Upper lobe of left lung (tissue), 6 donors: ENCODE results near the gene OR6Q1. TPM values are rescaled to one million over a fixed set of nuclear protein-coding genes. Genes with fewer than 3 reads are reported as not detected.

Experiments
- ATAC-seq, 2 donors: fragments of 200-7000 bp; cut with Tn5 transposase; one replicate each; pipeline ENCODE4 v1.9.1; 2022; ENCODE audit warnings: mild to moderate bottlenecking in 2 of 2, moderate library complexity in 2 of 2; ENCODE audit not compliant: low FRiP score in 2 of 2
- DNase-seq, 2 donors: peaks; one replicate each; pipeline ENCODE4 v3.0.0-alpha.2; 2019 to 2020
- H3K27ac ChIP-seq, 4 donors: fragments of 200-600 bp; sonication (generic); one replicate each; pipeline ENCODE4 v1.5.1; 2016 to 2019
- H3K27me3 ChIP-seq, 4 donors: fragments of 200-600 bp; sonication (generic); one replicate each; pipeline ENCODE4 v1.5.1; 2017 to 2019
- H3K36me3 ChIP-seq, 4 donors: fragments of 200-600 bp; sonication (generic); one replicate each; pipeline ENCODE4 v1.5.1; 2016 to 2019
- H3K4me1 ChIP-seq, 4 donors: fragments of 200-600 bp; sonication (generic); one replicate each; pipeline ENCODE4 v1.5.1; 2018 to 2019
- H3K4me3 ChIP-seq, 4 donors: fragments of 200-600 bp; sonication (generic); one replicate each; pipeline ENCODE4 v1.5.1; 2017 to 2019; ENCODE audit warnings: mild to moderate bottlenecking in 2 of 4, moderate library complexity in 1 of 4
- H3K9me3 ChIP-seq, 4 donors: fragments of 200-600 bp; sonication (generic); one replicate each; pipeline ENCODE4 v1.5.1; 2018 to 2019
- EP300 ChIP-seq, 4 donors: sonication (generic); formaldehyde crosslinking; IDR thresholded peaks; one replicate each; pipeline ENCODE4 v1.5.1; 2017; ENCODE audit warnings: antibody characterized with exemption in 4 of 4, control low read depth in 2 of 4
- POLR2A ChIP-seq, 4 donors: fragments of 450-650 bp; IDR thresholded peaks; one replicate each; pipeline ENCODE4 v1.5.1; 2016 to 2017; ENCODE audit warnings: antibody characterized with exemption in 4 of 4, mild to moderate bottlenecking in 2 of 4
- POLR2AphosphoS5 ChIP-seq, 2 donors: sonication (generic); formaldehyde crosslinking; IDR thresholded peaks; one replicate each; pipeline ENCODE4 v1.5.1; 2017; ENCODE audit warnings: antibody characterized with exemption in 2 of 2
- WGBS, 2 donors: methylation state at CpG; one replicate each; pipeline ENCODE4 v1.1.5; 2017 to 2018; 5-methylcytosine and 5-hydroxymethylcytosine counted together
- small RNA-seq, 4 donors: library from RNA; depleted of rRNA; stranded (forward); fragments of <200 nt; gene quantifications; one replicate each; pipeline ENCODE3, GENCODE V24; 2016
- total RNA-seq, 6 donors: library from RNA; depleted of rRNA in 4 of 6; stranded (reverse); fragments of >200 nt in 4 of 6; gene quantifications; one replicate each; pipeline versions ENCODE4 v1.1.0 to v1.2.1, GENCODE V29; 2016 to 2021
- TF ChIP-seq, protein P1 (sequence below), 6 experiments: fragments of 450-650 bp in 4 of 6; fragments of 200-600 bp in 2 of 6; sonication (generic) in 2 of 6; IDR thresholded peaks; one replicate each; pipeline ENCODE4 v1.5.1; 2016 to 2019; ENCODE audit warnings: antibody characterized with exemption in 6 of 6
- donor health status: DM: no; HTN: no; CAD: no; lungs with moderate emphysema.
- donor health status: DM: no; HTN: yes; CAD: no; lungs with severe emphysema.

OR6Q1 gene
- total RNA-seq, 6 donors from 2014 or later: not detected

DNA sequence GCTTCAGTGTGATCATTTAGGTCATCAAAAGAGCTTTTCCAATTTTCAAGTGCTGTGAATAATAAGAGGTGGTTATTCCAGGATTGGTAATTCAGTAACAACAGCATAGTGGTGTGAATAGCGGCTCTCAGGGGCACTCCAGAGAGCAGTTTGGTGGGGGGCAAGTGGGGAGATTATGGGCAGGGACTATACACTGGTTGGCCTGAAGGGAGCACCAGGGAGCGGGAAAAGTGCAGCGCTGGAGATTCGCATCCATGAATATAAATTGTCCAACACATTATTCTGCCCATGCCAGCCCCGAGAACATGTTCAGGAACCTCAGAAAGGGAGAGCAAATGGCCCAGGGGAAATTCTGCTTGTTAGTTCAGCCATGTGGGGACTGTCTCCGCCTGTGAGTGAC is 37.9 kb downstream of the OR6Q1 start:
- no peak for ATAC-seq
- no peaks in the 10 kb centered on the region for H3K27me3 ChIP-seq
- H3K9me3 ChIP-seq: no peaks in the 10 kb centered on the region
- H3K4me3 ChIP-seq: no peak overlapping the region
- no peak overlapping the region for H3K27ac ChIP-seq
- no peak for TF ChIP-seq EP300 (IDR thresholded peaks at IDR 0.05)
- H3K4me1 ChIP-seq: no peaks in the 10 kb centered on the region
- H3K36me3 ChIP-seq: no peaks in the 10 kb centered on the region
- DNase-seq: no peak
- 88 to 91% methylated on average over 5 to 6 of the region's 6 CpGs for WGBS, 2 donors

- Histone ChIP-seq H3K9me3 (no peaks in the 10 kb centered on the region), H3K27me3 (no peaks in the 10 kb centered on the region), H3K4me1 (no peaks in the 10 kb centered on the region), H3K36me3 (no peaks in the 10 kb centered on the region), H3K4me3 (no peak overlapping the region), H3K27ac (no peak overlapping the region)
- no peak for DNase-seq
- peak in 1 of 2 donors; percentile 14 for ATAC-seq
- TF ChIP-seq POLR2AphosphoS5 (IDR thresholded peaks at IDR 0.05): no peak
- no peak for TF ChIP-seq POLR2A (IDR thresholded peaks at IDR 0.05)
- TF ChIP-seq EP300 (IDR thresholded peaks at IDR 0.05): no peak
- TF ChIP-seq, protein P1, sequence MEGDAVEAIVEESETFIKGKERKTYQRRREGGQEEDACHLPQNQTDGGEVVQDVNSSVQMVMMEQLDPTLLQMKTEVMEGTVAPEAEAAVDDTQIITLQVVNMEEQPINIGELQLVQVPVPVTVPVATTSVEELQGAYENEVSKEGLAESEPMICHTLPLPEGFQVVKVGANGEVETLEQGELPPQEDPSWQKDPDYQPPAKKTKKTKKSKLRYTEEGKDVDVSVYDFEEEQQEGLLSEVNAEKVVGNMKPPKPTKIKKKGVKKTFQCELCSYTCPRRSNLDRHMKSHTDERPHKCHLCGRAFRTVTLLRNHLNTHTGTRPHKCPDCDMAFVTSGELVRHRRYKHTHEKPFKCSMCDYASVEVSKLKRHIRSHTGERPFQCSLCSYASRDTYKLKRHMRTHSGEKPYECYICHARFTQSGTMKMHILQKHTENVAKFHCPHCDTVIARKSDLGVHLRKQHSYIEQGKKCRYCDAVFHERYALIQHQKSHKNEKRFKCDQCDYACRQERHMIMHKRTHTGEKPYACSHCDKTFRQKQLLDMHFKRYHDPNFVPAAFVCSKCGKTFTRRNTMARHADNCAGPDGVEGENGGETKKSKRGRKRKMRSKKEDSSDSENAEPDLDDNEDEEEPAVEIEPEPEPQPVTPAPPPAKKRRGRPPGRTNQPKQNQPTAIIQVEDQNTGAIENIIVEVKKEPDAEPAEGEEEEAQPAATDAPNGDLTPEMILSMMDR (IDR thresholded peaks at IDR 0.05): no peak
- 71 to 81% methylated on average over 1 of the region's 1 CpG for WGBS, 2 donors
These were observed 39.8 kb downstream of the OR6Q1 start for GRCh38 chr11:58070585-58070984.

- no peaks in the 10 kb centered on the region for H3K27me3 ChIP-seq
- H3K4me3 ChIP-seq: no peak overlapping the region
- no peak for ATAC-seq
- H3K9me3 ChIP-seq: no peaks in the 10 kb centered on the region
- TF ChIP-seq POLR2AphosphoS5 (IDR thresholded peaks at IDR 0.05) (no peak), POLR2A (IDR thresholded peaks at IDR 0.05) (no peak)
- TF ChIP-seq, protein P1 (IDR thresholded peaks at IDR 0.05): no peak
- H3K4me1 ChIP-seq: no peaks in the 10 kb centered on the region
- no peak overlapping the region for H3K27ac ChIP-seq
- no peaks in the 10 kb centered on the region for H3K36me3 ChIP-seq
- DNase-seq: no peak
- 36 to 52% methylated on average over 2 of the region's 2 CpGs for WGBS, 2 donors
These were observed 45.0 kb downstream of the OR6Q1 start for GRCh38 chr11:58075781-58076180.

Small RNA genes within 50 kb of the gene (small RNA-seq; reads per million reads assigned to genes)
- gene RNU6-899P: 0 reads per million in 4 donors

Other genes with a start within 250 kb of the OR6Q1 start
- not detected for gene OR9Q1, start 7.1 kb upstream of the OR6Q1 start, total RNA-seq
- gene OR9I1, start 94.6 kb downstream of the OR6Q1 start, total RNA-seq: not detected
- gene OR9Q2, start 158.1 kb downstream of the OR6Q1 start, total RNA-seq: not detected
- gene OR1S2, start 173.2 kb downstream of the OR6Q1 start, total RNA-seq: not detected
- under 1 TPM in 1 of 6 donors, not detected in 5; 0.61 TPM for gene OR1S1, start 181.8 kb downstream of the OR6Q1 start, total RNA-seq
- gene OR10Q1, start 198.0 kb downstream of the OR6Q1 start, total RNA-seq: not detected
- not detected for gene OR10W1, start 237.3 kb downstream of the OR6Q1 start, total RNA-seq